HepG2 (cell line): Measurements from ENCODE around the gene PBX1. TPM values are rescaled to one million over a fixed set of nuclear protein-coding genes. Genes with fewer than 3 reads are reported as not detected.
A peak's percentile ranks its signal among the peaks of the same experiment; 100 is the strongest.

Experiments used
- ATAC-seq: fragments of 200-7000 bp; cut with Tn5 transposase; 3 replicates; pipeline ENCODE4 v1.9.1; 2020; ENCODE audit warnings: mild to moderate bottlenecking, moderate library complexity
- BruUV-seq: library from RNA; stranded (reverse); fragments of 400-500 nt; replicated peaks from 2 replicates; lab custom pipeline; 2021; lab: Mats Ljungman, UMichigan
- CTCF ChIA-PET: fragments of 300-600 bp; formaldehyde crosslinking; extraction: SDS; loops from one replicate; lab custom pipeline; 2021; ENCODE audit warnings: low total read pairs, inconsistent platforms, low intra/inter-chr PET ratio; lab: Yijun Ruan, JAX
- POLR2A ChIA-PET: fragments of 350-600 bp; sonication (Branson Sonifier 250); formaldehyde crosslinking; loops from one replicate; lab custom pipeline; 2020; ENCODE audit warnings: antibody characterized with exemption, inconsistent platforms; lab: Yijun Ruan, JAX
- DNase-seq: peaks from one replicate; pipeline ENCODE4 v3.0.0-alpha.2; 2015; ENCODE audit warnings: low spot score
- FAIRE-seq: peaks from 3 replicates; lab custom pipeline; 2011; peaks lifted over from hg19 to GRCh38; lab: Jason Lieb, UNC
- H2AFZ ChIP-seq: one replicate; pipeline ENCODE4 v1.6.1; 2011; ENCODE audit warnings: low read length, inconsistent platforms
- H3K27ac ChIP-seq: fragments of 300-600 bp; 3 replicates; pipeline ENCODE4 v1.8.0; 2011; ENCODE audit warnings: mixed run types, mild to moderate bottlenecking, mixed read lengths, low read length, inconsistent platforms; ENCODE audit not compliant: insufficient read depth; ENCODE audit errors: extremely low read length
- H3K27me3 ChIP-seq, 2 experiments: fragments of 200-600 bp in 1 of 2; 2 replicates in 1 of 2; 3 replicates in 1 of 2; pipeline versions ENCODE4 v1.6.0 to v1.8.0; 2011; ENCODE audit warnings: low read length in 2 of 2, mild to moderate bottlenecking in 2 of 2, moderate library complexity in 2 of 2, inconsistent platforms in 1 of 2; ENCODE audit not compliant: insufficient read depth in 2 of 2, control insufficient read depth in 1 of 2
- H3K36me3 ChIP-seq, 2 experiments: fragments of 200-600 bp in 1 of 2; replicated peaks in 1 of 2; 2 replicates in 1 of 2; 3 replicates in 1 of 2; pipeline versions ENCODE4 v1.5.1 to v1.8.0; 2011; ENCODE audit warnings: low read length in 2 of 2, inconsistent platforms in 1 of 2; ENCODE audit not compliant: insufficient read depth in 2 of 2, control insufficient read depth in 1 of 2
- H3K4me1 ChIP-seq: 2 replicates; pipeline ENCODE4 v1.5.1; 2012; ENCODE audit warnings: low read length, inconsistent platforms; ENCODE audit not compliant: insufficient read depth
- H3K4me2 ChIP-seq: 2 replicates; pipeline ENCODE4 v1.6.0; 2011; ENCODE audit warnings: low read depth, low read length, inconsistent platforms
- H3K4me3 ChIP-seq, 3 experiments: fragments of 200-600 bp in 1 of 3; sonication (generic), shearing (Covaris generic) in 1 of 3; replicated peaks in 1 of 3; 2 replicates each; pipeline ENCODE4 v1.5.1; 2011 to 2016; ENCODE audit warnings: low read length in 3 of 3, inconsistent platforms in 2 of 3, low read depth in 2 of 3, mild to moderate bottlenecking in 2 of 3, control low read depth in 1 of 3, mixed read lengths in 1 of 3; ENCODE audit not compliant: insufficient read depth in 1 of 3
- H3K79me2 ChIP-seq: one replicate; pipeline ENCODE4 v1.6.1; 2011; ENCODE audit warnings: low read length, inconsistent platforms; ENCODE audit not compliant: insufficient read depth
- H3K9ac ChIP-seq: 2 replicates; pipeline ENCODE4 v1.6.0; 2011; ENCODE audit warnings: mild to moderate bottlenecking, low read depth, low read length, inconsistent platforms; ENCODE audit not compliant: insufficient read depth
- H3K9me3 ChIP-seq: 2 replicates; pipeline ENCODE4 v1.5.1; 2012; ENCODE audit warnings: mild to moderate bottlenecking, low read length
- H4K20me1 ChIP-seq: 2 replicates; pipeline ENCODE4 v1.6.0; 2011; ENCODE audit warnings: inconsistent platforms, mild to moderate bottlenecking, low read length, moderate library complexity; ENCODE audit not compliant: insufficient read depth
- CREB1 ChIP-seq, 2 experiments: fragments of 450-650 bp in 1 of 2; IDR thresholded peaks; 2 replicates each; pipeline ENCODE4 v1.6.1; 2016 to 2017; ENCODE audit warnings: control low read depth in 1 of 2, mild to moderate bottlenecking in 1 of 2, missing compliant biosample characterization in 1 of 2, missing genetic modification characterization in 1 of 2
- CREM ChIP-seq, 2 experiments: sonication (generic) in 1 of 2; formaldehyde crosslinking in 1 of 2; IDR thresholded peaks; 2 replicates each; pipeline versions ENCODE4 v1.4.0 to v1.6.1; 2016 to 2020; ENCODE audit warnings: antibody characterized with exemption in 1 of 2, mild to moderate bottlenecking in 1 of 2, missing genetic modification reagents in 1 of 2
- FOSL2 ChIP-seq: sonication (generic); formaldehyde crosslinking; IDR thresholded peaks from 2 replicates; pipeline ENCODE4 v1.4.0; 2020; ENCODE audit warnings: missing genetic modification reagents
- FUBP1 ChIP-seq: sonication (generic); formaldehyde crosslinking; IDR thresholded peaks from 2 replicates; pipeline ENCODE4 v1.5.1; 2020; ENCODE audit warnings: missing genetic modification reagents, mild to moderate bottlenecking, borderline replicate concordance
- HNF1B ChIP-seq: sonication (generic); formaldehyde crosslinking; IDR thresholded peaks from 2 replicates; pipeline ENCODE4 v1.5.1; 2020; ENCODE audit warnings: mild to moderate bottlenecking, moderate library complexity, missing genetic modification reagents
- MLX ChIP-seq: IDR thresholded peaks from 2 replicates; pipeline ENCODE4 v1.6.1; 2016
- STAG1 ChIP-seq: sonication (generic); formaldehyde crosslinking; IDR thresholded peaks from 2 replicates; pipeline ENCODE4 v1.4.0; 2020; ENCODE audit warnings: missing genetic modification reagents
- ZBTB7A ChIP-seq: sonication (generic); formaldehyde crosslinking; IDR thresholded peaks from 2 replicates; pipeline ENCODE4 v1.8.0; 2022; ENCODE audit warnings: mild to moderate bottlenecking, missing genetic modification reagents
- ZNF292 ChIP-seq: sonication (generic); formaldehyde crosslinking; IDR thresholded peaks from 2 replicates; pipeline ENCODE4 v1.8.1; 2022; ENCODE audit warnings: mild to moderate bottlenecking, low read depth, missing genetic modification reagents, borderline replicate concordance
- ZNF501 ChIP-seq: sonication (generic); formaldehyde crosslinking; IDR thresholded peaks from 2 replicates; pipeline ENCODE4 v1.5.1; 2020; ENCODE audit warnings: mild to moderate bottlenecking, moderate library complexity, missing genetic modification reagents
- ZNF629 ChIP-seq: sonication (generic); formaldehyde crosslinking; conservative IDR thresholded peaks from 2 replicates; pipeline ENCODE4 v1.5.0; 2020; ENCODE audit warnings: missing genetic modification reagents
- ZNF652 ChIP-seq: IDR thresholded peaks from 2 replicates; pipeline ENCODE4 v1.6.1; 2016; ENCODE audit warnings: low read depth, borderline replicate concordance
- WGBS: methylation state at CpG from one replicate; pipeline ENCODE4 v1.1.6; 2017; ENCODE audit warnings: low lambda C conversion rate; 5-methylcytosine and 5-hydroxymethylcytosine counted together
- in situ Hi-C: cut with HindIII; loops from 2 replicates; pipeline ENCODE4 v1.10.0; 2017; ENCODE audit warnings: low pct_unique_long_range_greater_than_20kb; ENCODE audit not compliant: extremely low pct_ligation_motif_present
- intact Hi-C: fragments of 100-400 bp; cut with micrococcal nuclease; formaldehyde crosslinking; loops from one replicate; pipeline ENCODE4 v1.10.0; 2022; ENCODE audit not compliant: unreplicated experiment
- polyA plus RNA-seq, 8 experiments: library from polyadenylated mRNA; depleted of rRNA in 3 of 8; stranded (reverse) in 7 of 8; unstranded in 1 of 8; fragments of >200 nt; fragmentation: Illumina TruSeq in 4 of 8; extraction: Trizol in 4 of 8; gene quantifications; 2 replicates each; pipeline versions ENCODE4 v1.2.1 to v1.2.3, GENCODE V29; 2011 to 2016; ENCODE audit warnings: low read depth in 4 of 8, missing spikeins in 1 of 8, mixed read lengths in 1 of 8; ENCODE audit not compliant: insufficient read depth in 1 of 8
- total RNA-seq, 5 experiments: library from RNA; depleted of rRNA; stranded (reverse); fragments of >200 nt; fragmentation: Illumina TruSeq; extraction: Trizol; gene quantifications; 2 replicates each; pipeline ENCODE4 v1.2.3, GENCODE V29; 2016; ENCODE audit warnings: low read depth in 1 of 5
- TF ChIP-seq, protein P1 (sequence below): sonication (generic); formaldehyde crosslinking; IDR thresholded peaks from 2 replicates; pipeline ENCODE4 v1.5.0; 2020; ENCODE audit warnings: mild to moderate bottlenecking, low read depth, missing genetic modification reagents, borderline replicate concordance
- TF ChIP-seq, protein P2 (sequence below): sonication (generic); formaldehyde crosslinking; IDR thresholded peaks from 2 replicates; pipeline ENCODE4 v1.5.0; 2020; ENCODE audit warnings: mild to moderate bottlenecking, missing genetic modification reagents, moderate library complexity

Gene PBX1
- total and polyA plus RNA-seq, 2 of the 13 experiments (the other 11 are each of a cell fraction or from before 2014, with no cell fraction given), result 0.24 TPM; not detected in 1

DNA sequence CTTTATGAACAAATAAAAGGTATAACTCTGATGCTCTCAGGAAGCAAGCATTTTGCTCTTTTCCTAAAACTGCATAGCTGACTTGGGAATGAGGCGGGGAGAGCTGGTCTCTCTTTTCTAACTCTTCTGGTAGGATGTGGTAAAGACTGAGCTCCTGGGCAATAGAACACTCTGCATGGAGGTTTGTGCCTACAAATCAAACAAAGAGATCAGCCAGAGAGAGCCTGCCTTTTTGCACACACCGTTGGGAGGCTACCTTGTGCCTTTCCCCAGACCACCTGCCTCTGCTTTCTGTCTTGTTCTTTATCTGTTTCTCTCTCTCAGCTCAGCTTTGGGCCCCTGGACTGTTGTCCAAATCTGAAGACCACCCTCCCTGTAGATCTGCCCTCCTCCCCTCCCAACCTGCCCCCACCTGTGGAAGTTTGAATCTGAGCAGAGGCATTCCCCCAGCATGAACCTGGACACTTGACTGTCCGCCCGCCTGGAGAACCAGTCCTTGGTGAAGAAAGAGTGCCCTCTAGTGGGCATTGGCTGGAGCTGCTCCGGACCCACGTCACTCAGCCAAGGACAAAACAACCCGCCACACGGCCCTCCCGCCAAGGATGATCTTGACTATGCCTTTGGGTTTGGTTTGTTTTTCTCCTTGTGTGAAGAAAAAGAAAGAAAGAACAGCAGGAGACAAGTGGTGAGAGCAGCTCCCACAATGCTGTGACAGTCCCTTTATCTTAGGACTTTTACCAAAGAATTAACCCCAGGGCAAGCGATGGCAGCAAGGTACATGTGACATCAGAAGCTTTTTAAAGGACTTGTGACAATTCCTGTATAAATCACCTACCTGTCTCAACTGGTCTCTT, 228.2 kb downstream of the PBX1 start:
- Histone ChIP-seq H3K4me1 (no peaks in the 10 kb centered on the region), H4K20me1 (no peaks in the 10 kb centered on the region), H2AFZ (no peak overlapping the region), H3K9me3 (no peaks in the 10 kb centered on the region), H3K27ac (no peak overlapping the region), H3K27me3 (peaks cover 0 to 3% of the 10 kb centered on the region in 2 experiments; a peak in 1 of 5 replicates), H3K4me3 (no peak overlapping the region), H3K79me2 (no peaks in the 10 kb centered on the region), H3K4me2 (no peak overlapping the region), H3K36me3 (no peaks in the 10 kb centered on the region), H3K9ac (no peak overlapping the region)
- ChIA-PET POLR2A (no interaction called here), CTCF (interaction anchor here (1.5 to 1.9 kb wide), 2 partner anchors 113 to 1377 kb away, joined by 7 to 12 read pairs; no protein-coding TSS in a partner anchor)
- WGBS, result 23% methylated on average over 10 of the region's 10 CpGs
- no TSS peak for BruUV-seq
- FAIRE-seq (peak; percentile 71), ATAC-seq (peak; percentile 99), DNase-seq (peak; percentile 45)
- in situ Hi-C loops, result loop anchor here (10.0 kb wide), 1 partner anchor 112 kb away; no protein-coding TSS in a partner anchor
- intact Hi-C loops, result loop anchor here (1.0 to 2.0 kb wide), 4 partner anchors 114 to 1426 kb away; no protein-coding TSS in a partner anchor
- TF ChIP-seq, protein P1, sequence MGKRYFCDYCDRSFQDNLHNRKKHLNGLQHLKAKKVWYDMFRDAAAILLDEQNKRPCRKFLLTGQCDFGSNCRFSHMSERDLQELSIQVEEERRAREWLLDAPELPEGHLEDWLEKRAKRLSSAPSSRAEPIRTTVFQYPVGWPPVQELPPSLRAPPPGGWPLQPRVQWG (CRISPR knock-in tag), result no peak
- peak; percentile 35; the same call in 1 of the 2 replicates for TF ChIP-seq CREM (IDR thresholded peaks at IDR 0.05)
- TF ChIP-seq CREM (CRISPR knock-in tag; IDR thresholded peaks at IDR 0.05), result no peak
- TF ChIP-seq ZNF292 (CRISPR knock-in tag), result no peak
- TF ChIP-seq STAG1, result peak; percentile 88
- no peak for TF ChIP-seq ZBTB7A (CRISPR knock-in tag)
- peak; percentile 36; the same call in 1 of the 2 replicates for TF ChIP-seq ZNF501 (CRISPR knock-in tag)
- TF ChIP-seq, protein P2, sequence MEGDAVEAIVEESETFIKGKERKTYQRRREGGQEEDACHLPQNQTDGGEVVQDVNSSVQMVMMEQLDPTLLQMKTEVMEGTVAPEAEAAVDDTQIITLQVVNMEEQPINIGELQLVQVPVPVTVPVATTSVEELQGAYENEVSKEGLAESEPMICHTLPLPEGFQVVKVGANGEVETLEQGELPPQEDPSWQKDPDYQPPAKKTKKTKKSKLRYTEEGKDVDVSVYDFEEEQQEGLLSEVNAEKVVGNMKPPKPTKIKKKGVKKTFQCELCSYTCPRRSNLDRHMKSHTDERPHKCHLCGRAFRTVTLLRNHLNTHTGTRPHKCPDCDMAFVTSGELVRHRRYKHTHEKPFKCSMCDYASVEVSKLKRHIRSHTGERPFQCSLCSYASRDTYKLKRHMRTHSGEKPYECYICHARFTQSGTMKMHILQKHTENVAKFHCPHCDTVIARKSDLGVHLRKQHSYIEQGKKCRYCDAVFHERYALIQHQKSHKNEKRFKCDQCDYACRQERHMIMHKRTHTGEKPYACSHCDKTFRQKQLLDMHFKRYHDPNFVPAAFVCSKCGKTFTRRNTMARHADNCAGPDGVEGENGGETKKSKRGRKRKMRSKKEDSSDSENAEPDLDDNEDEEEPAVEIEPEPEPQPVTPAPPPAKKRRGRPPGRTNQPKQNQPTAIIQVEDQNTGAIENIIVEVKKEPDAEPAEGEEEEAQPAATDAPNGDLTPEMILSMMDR (CRISPR knock-in tag), result peak; percentile 93
- no peak for TF ChIP-seq FOSL2
- no peak for TF ChIP-seq ZNF652 (CRISPR knock-in tag)
- TF ChIP-seq ZNF629 (CRISPR knock-in tag), result no peak
- no peak for TF ChIP-seq CREB1 (IDR thresholded peaks at IDR 0.05)
- TF ChIP-seq CREB1 (CRISPR knock-in tag; IDR thresholded peaks at IDR 0.05), result peak; percentile 23; the same call in 1 of the 2 replicates
- no peak for TF ChIP-seq FUBP1 (CRISPR knock-in tag)
- TF ChIP-seq MLX (CRISPR knock-in tag), result no peak
- TF ChIP-seq HNF1B (CRISPR knock-in tag), result no peak
